ENCODE measurements around the gene KRT20.

KRT20 gene

GRCh38 chr17:40909351-40909750, 24.3 kb upstream of the KRT20 start:
- TF ChIP-seq POLR2A (IDR thresholded peaks at IDR 0.05; ENCODE audit: low read depth, low read length) = no peak
- DNase-seq (ENCODE audit: insufficient read length, low spot score) = peak; percentile 60
- peak; percentile 65 for FAIRE-seq

- FAIRE-seq = no peak
- no peak for DNase-seq (ENCODE audit: insufficient read length, low spot score)
- TF ChIP-seq POLR2A (IDR thresholded peaks at IDR 0.05; ENCODE audit: low read depth, low read length) = no peak
These were observed 21.6 kb upstream of the KRT20 start for GRCh38 chr17:40906613-40907012.

- DNase-seq (ENCODE audit: insufficient read length, low spot score) = no peak
- no peak for TF ChIP-seq POLR2A (IDR thresholded peaks at IDR 0.05; ENCODE audit: low read depth, low read length)
- FAIRE-seq = no peak
These were observed 20.3 kb upstream of the KRT20 start for GRCh38 chr17:40905370-40905769.

GRCh38 chr17:40903129-40903847, 18.2 kb upstream of the KRT20 start:
- peak; percentile 51 for DNase-seq (ENCODE audit: insufficient read length, low spot score)
- FAIRE-seq = no peak
- TF ChIP-seq POLR2A (IDR thresholded peaks at IDR 0.05; ENCODE audit: low read depth, low read length) = no peak

GRCh38 chr17:40902498-40902897, 17.5 kb upstream of the KRT20 start:
- TF ChIP-seq POLR2A (IDR thresholded peaks at IDR 0.05; ENCODE audit: low read depth, low read length) = no peak
- no peak for FAIRE-seq
- no peak for DNase-seq (ENCODE audit: insufficient read length, low spot score)

- no peak for TF ChIP-seq POLR2A (IDR thresholded peaks at IDR 0.05; ENCODE audit: low read depth, low read length)
- no peak for DNase-seq (ENCODE audit: insufficient read length, low spot score)
- no peak for FAIRE-seq
These were observed 17.0 kb upstream of the KRT20 start for GRCh38 chr17:40901981-40902474.

GRCh38 chr17:40900809-40901356, 15.8 kb upstream of the KRT20 start:
- no peak for TF ChIP-seq POLR2A (IDR thresholded peaks at IDR 0.05; ENCODE audit: low read depth, low read length)
- no peak for FAIRE-seq
- no peak for DNase-seq (ENCODE audit: insufficient read length, low spot score)

GRCh38 chr17:40896916-40897455, 11.9 kb upstream of the KRT20 start:
- DNase-seq (ENCODE audit: insufficient read length, low spot score) (no peak), FAIRE-seq (no peak)
- TF ChIP-seq POLR2A (IDR thresholded peaks at IDR 0.05; ENCODE audit: low read depth, low read length) = no peak

- DNase-seq (ENCODE audit: insufficient read length, low spot score) (no peak), FAIRE-seq (no peak)
- TF ChIP-seq POLR2A (IDR thresholded peaks at IDR 0.05; ENCODE audit: low read depth, low read length) = no peak
These were observed 10.2 kb upstream of the KRT20 start for GRCh38 chr17:40895106-40895730.

- no peak for DNase-seq (ENCODE audit: insufficient read length, low spot score)
- no peak for TF ChIP-seq POLR2A (IDR thresholded peaks at IDR 0.05; ENCODE audit: low read depth, low read length)
- no peak for FAIRE-seq
These were observed 3.2 kb upstream of the KRT20 start for GRCh38 chr17:40888196-40888720.

- DNase-seq (ENCODE audit: insufficient read length, low spot score) = no peak
- FAIRE-seq = no peak
- no peak for TF ChIP-seq POLR2A (IDR thresholded peaks at IDR 0.05; ENCODE audit: low read depth, low read length)
These were observed 1.0 kb upstream of the KRT20 start for GRCh38 chr17:40886090-40886489.

GRCh38 chr17:40883626-40884334, 1.3 kb downstream of the KRT20 start:
- TF ChIP-seq POLR2A (IDR thresholded peaks at IDR 0.05; ENCODE audit: low read depth, low read length) = no peak
- FAIRE-seq = no peak
- DNase-seq (ENCODE audit: insufficient read length, low spot score) = no peak

GRCh38 chr17:40883031-40883430, 2.0 kb downstream of the KRT20 start:
- no peak for TF ChIP-seq POLR2A (IDR thresholded peaks at IDR 0.05; ENCODE audit: low read depth, low read length)
- FAIRE-seq = no peak
- no peak for DNase-seq (ENCODE audit: insufficient read length, low spot score)

GRCh38 chr17:40879026-40879425, 6.0 kb downstream of the KRT20 start:
- no peak for DNase-seq (ENCODE audit: insufficient read length, low spot score)
- no peak for FAIRE-seq
- TF ChIP-seq POLR2A (IDR thresholded peaks at IDR 0.05; ENCODE audit: low read depth, low read length) = no peak
